Heart left ventricle (tissue), 16 donors: ENCODE results near the gene TGFBR2. TPM values are rescaled to one million over a fixed set of nuclear protein-coding genes. Genes with fewer than 3 reads are reported as not detected.

Source experiments
- ATAC-seq, 4 donors: fragments of 200-7000 bp; cut with Tn5 transposase; one replicate each; pipeline ENCODE4 v1.9.1; 2020 to 2022; ENCODE audit warnings: moderate library complexity in 4 of 4, mild to moderate bottlenecking in 3 of 4, moderate number of reproducible peaks in 1 of 4
- DNase-seq, 5 donors: peaks; one replicate each; pipeline ENCODE4 v3.0.0-alpha.2; 2020
- H3K27ac ChIP-seq, 12 donors: fragments of 200-600 bp; sonication (generic) in 4 of 12; one replicate each; pipeline versions ENCODE4 v1.5.0 to v1.8.0; 2016 to 2022; ENCODE audit warnings: mild to moderate bottlenecking in 2 of 12
- H3K27me3 ChIP-seq, 9 donors: fragments of 200-600 bp; sonication (generic) in 2 of 9; one replicate each; pipeline versions ENCODE4 v1.5.1 to v1.8.0; 2016 to 2022; ENCODE audit warnings: mild to moderate bottlenecking in 3 of 9
- H3K36me3 ChIP-seq, 9 donors: fragments of 200-600 bp; sonication (generic) in 2 of 9; one replicate each; pipeline versions ENCODE4 v1.5.0 to v1.8.0; 2018 to 2022; ENCODE audit warnings: mild to moderate bottlenecking in 2 of 9
- H3K4me1 ChIP-seq, 12 donors: fragments of 200-600 bp; sonication (generic) in 4 of 12; one replicate each; pipeline versions ENCODE4 v1.5.0 to v1.8.0; 2016 to 2022; ENCODE audit warnings: mild to moderate bottlenecking in 3 of 12
- H3K4me3 ChIP-seq, 12 donors: fragments of 200-600 bp; sonication (generic) in 4 of 12; one replicate each; pipeline versions ENCODE4 v1.5.0 to v1.8.0; 2017 to 2022; ENCODE audit warnings: mild to moderate bottlenecking in 9 of 12, moderate library complexity in 4 of 12
- H3K9me3 ChIP-seq, 12 donors: fragments of 200-600 bp; sonication (generic) in 4 of 12; one replicate each; pipeline versions ENCODE4 v1.5.0 to v1.8.0; 2016 to 2022; ENCODE audit warnings: mild to moderate bottlenecking in 1 of 12
- POLR2A ChIP-seq, 2 donors: fragments of 450-650 bp; IDR thresholded peaks; one replicate each; pipeline ENCODE4 v1.6.1; 2017; ENCODE audit warnings: antibody characterized with exemption in 2 of 2, mild to moderate bottlenecking in 2 of 2, moderate library complexity in 2 of 2
- WGBS, 4 donors: extraction: QIAGEN DNeasy Blood & Tissue Kit in 2 of 4; methylation state at CpG; one replicate each; pipeline versions ENCODE4 v1.1.5 to v1.1.7; 2013 to 2018; 5-methylcytosine and 5-hydroxymethylcytosine counted together
- intact Hi-C, 10 donors: fragments of 100-400 bp; cut with DNase I; formaldehyde crosslinking; loops; one replicate each; pipeline versions ENCODE4 v1.11.1 to v1.14.2; 2022
- polyA plus RNA-seq, 2 donors: library from polyadenylated mRNA; stranded (reverse); fragments of 200-250 nt; gene quantifications; one replicate each; pipeline ENCODE4 v1.2.3, GENCODE V29; 2013
- total RNA-seq, 9 donors: library from RNA; depleted of rRNA in 2 of 9; stranded (reverse); fragments of >200 nt in 2 of 9; fragmentation: NEBNext Ultra II Directional in 3 of 9; extraction: Animal tissue kit (Norgen Biotek cat#: 25700) in 3 of 9; gene quantifications; one replicate each; pipeline versions ENCODE4 v1.1.0 to v1.2.4, GENCODE V29; 2016 to 2023
- TF ChIP-seq, protein P1 (sequence below), 12 donors: fragments of 200-600 bp; sonication (generic) in 4 of 12; IDR thresholded peaks; one replicate each; pipeline versions ENCODE4 v1.5.0 to v1.8.0; 2018 to 2022; ENCODE audit warnings: antibody characterized with exemption in 12 of 12, mild to moderate bottlenecking in 5 of 12
- donor health status: ischemic (EF 13 %, LVEDD 7.1; RV severe dilation, severe dysfunction).
- donor health status: healthy with polysubstance abuse.
- donor health status: DM: no; HTN: yes; CAD: no.
- donor health status: DM: no; HTN: no; CAD: no.
- donor health status: ischemic (EF 25% LVEDD 6.9; RV normal size, moderate dysfunction).
- donor health status: ischemic (EF 25% LVEDD 5.7; RV mildly dilated, moderate dysfunction).
- donor health status: healthy.
- donor health status: DM: yes; HTN: yes; CAD: no.
- donor health status: ischemic (EF 35%, LVEDD 5.7; RV mildly dilated, moderate dysfunction).
- donor health status: nonischemic (EF 11% LVEDD 7.7; RV severe dilation, severe dysfunction).
- donor health status: DM: yes; HTN: yes; CAD: no.
- donor health status: PGD.
- donor health status: ischemic (EF 29% LVEDD 5.4; RV normal size, mild dysfunction).
- donor health status: nonischemic (EF 23%, LVEDD 6.1; RV moderate dilation, normal function).

TGFBR2 gene
- total and polyA plus RNA-seq, 11 donors = 13.8 to 217 (median 143) TPM

DNA sequence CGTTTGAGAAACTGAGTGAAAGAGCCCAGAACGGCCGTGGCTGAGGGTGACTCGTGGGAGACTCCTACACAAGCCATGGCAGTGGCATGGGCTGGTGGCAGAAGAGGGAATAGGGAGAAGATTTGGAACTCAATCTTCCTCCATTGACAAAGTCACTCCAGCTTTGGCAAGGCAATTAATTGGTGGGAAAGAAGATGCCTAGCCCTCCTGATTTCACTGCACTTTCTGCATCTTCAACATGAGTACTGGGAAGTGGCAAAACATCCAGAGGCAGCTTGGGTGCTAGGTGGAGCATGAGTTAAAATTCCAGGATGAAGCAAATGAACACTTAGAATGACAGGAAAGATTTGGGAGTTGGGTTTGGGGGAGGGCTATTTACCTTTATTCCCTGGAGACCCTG, 1.4 kb upstream of the TGFBR2 start:
- no peak for TF ChIP-seq POLR2A (IDR thresholded peaks at IDR 0.05)
- TF ChIP-seq, protein P1, sequence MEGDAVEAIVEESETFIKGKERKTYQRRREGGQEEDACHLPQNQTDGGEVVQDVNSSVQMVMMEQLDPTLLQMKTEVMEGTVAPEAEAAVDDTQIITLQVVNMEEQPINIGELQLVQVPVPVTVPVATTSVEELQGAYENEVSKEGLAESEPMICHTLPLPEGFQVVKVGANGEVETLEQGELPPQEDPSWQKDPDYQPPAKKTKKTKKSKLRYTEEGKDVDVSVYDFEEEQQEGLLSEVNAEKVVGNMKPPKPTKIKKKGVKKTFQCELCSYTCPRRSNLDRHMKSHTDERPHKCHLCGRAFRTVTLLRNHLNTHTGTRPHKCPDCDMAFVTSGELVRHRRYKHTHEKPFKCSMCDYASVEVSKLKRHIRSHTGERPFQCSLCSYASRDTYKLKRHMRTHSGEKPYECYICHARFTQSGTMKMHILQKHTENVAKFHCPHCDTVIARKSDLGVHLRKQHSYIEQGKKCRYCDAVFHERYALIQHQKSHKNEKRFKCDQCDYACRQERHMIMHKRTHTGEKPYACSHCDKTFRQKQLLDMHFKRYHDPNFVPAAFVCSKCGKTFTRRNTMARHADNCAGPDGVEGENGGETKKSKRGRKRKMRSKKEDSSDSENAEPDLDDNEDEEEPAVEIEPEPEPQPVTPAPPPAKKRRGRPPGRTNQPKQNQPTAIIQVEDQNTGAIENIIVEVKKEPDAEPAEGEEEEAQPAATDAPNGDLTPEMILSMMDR (IDR thresholded peaks at IDR 0.05) = no peak
- ATAC-seq = no peak
- peaks cover 0 to 71% (median 30%) of the 10 kb centered on the region in 12 donors for H3K4me1 ChIP-seq
- H3K4me3 ChIP-seq = peak overlapping the region in 2 of 12 donors; percentile 9 to 30
- no peak for DNase-seq
- WGBS, 4 donors = 69 to 85% (median 78%) methylated on average over 4 of the region's 4 CpGs
- intact Hi-C loops = loop anchor here in 8 of 10 donors (2.0 to 10.0 kb wide), 15 partner anchors 77 to 408 kb away; no protein-coding TSS in a partner anchor
- H3K27me3 ChIP-seq = no peaks in the 10 kb centered on the region
- no peaks in the 10 kb centered on the region for H3K9me3 ChIP-seq
- H3K27ac ChIP-seq = peak overlapping the region in 9 of 12 donors; percentile 7 to 100 (median 55)
- H3K36me3 ChIP-seq = peaks cover 0 to 4% (median 0%) of the 10 kb centered on the region in 9 donors

- WGBS, 4 donors = 42 to 45% (median 45%) methylated on average over 10 of the region's 10 CpGs
- intact Hi-C loops = loop anchor here in 8 of 10 donors (2.0 to 10.0 kb wide), 16 partner anchors 76 to 409 kb away; no protein-coding TSS in a partner anchor
- TF ChIP-seq POLR2A (IDR thresholded peaks at IDR 0.05) = no peak
- TF ChIP-seq, protein P1 (IDR thresholded peaks at IDR 0.05) = no peak
- Histone ChIP-seq H3K27me3 (no peaks in the 10 kb centered on the region), H3K27ac (peak overlapping the region; percentile 94 to 100 (median 99)), H3K9me3 (no peaks in the 10 kb centered on the region), H3K4me1 (peaks cover 3 to 74% (median 36%) of the 10 kb centered on the region in 12 donors), H3K36me3 (peaks cover 0 to 4% (median 0%) of the 10 kb centered on the region in 9 donors), H3K4me3 (peak overlapping the region; percentile 67 to 98 (median 94))
- no peak for ATAC-seq
- no peak for DNase-seq
Measured at GRCh38 chr3:30605706-30606300, 598 bp upstream of the TGFBR2 start.

DNA sequence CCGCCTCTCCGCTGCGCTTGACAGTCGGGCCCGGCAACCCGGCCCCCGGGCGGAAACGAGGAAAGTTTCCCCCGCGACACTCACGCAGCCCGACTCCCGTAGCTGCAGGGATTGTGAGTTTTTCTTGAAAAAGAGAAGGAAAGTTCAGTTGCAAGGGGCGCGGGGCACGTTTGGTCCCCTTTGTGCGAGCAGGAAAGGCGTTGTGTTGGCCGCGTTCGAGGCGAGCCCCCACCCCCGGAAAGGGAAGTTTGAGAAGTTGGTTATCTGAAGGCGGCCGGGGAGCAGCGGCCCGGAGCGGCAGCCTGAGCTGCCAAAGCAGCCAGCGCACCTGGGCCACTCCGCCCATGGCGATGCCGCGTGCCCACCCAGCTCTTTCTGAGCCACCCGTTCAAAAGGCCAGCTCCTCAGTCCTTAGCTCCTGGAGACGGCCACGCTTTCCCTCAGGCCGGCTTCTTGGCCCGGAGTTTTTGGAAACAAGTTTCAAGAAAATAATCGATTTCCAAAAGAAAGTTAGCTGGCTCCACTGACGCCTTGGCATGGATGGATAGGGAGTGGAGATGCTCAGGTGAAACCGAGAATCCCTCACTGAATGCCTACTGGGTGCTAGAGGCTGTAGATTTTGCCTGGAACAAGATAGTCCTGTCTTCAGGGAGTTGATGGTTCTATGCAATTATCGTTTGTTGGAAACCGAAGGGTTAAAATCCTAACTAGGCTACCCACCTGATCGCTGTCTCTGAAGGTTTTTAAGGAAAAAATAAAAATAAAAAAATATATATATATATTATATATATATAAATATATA, 832 bp downstream of the TGFBR2 start:
- intact Hi-C loops = loop anchor here in 8 of 10 donors (2.0 to 10.0 kb wide), 15 partner anchors 75 to 410 kb away; no protein-coding TSS in a partner anchor
- H3K4me1 ChIP-seq = peaks cover 3 to 81% (median 51%) of the 10 kb centered on the region in 12 donors
- peak; percentile 83 to 89 (median 85) for DNase-seq

More for the DNA sequence above, 832 bp downstream of the TGFBR2 start:
- 2 to 4% (median 3%) methylated on average over 18 to 45 of the region's 45 CpGs for WGBS, 4 donors
- H3K27ac ChIP-seq = peak overlapping the region; percentile 94 to 100 (median 99)
- H3K27me3 ChIP-seq = no peaks in the 10 kb centered on the region
- no peaks in the 10 kb centered on the region for H3K9me3 ChIP-seq
- peak overlapping the region; percentile 67 to 98 (median 94) for H3K4me3 ChIP-seq
- peak in 1 of 2 donors; percentile 43 for TF ChIP-seq POLR2A (IDR thresholded peaks at IDR 0.05)
- TF ChIP-seq, protein P1 (IDR thresholded peaks at IDR 0.05) = no peak
- peaks cover 0 to 4% (median 0%) of the 10 kb centered on the region in 9 donors for H3K36me3 ChIP-seq
- ATAC-seq = peak in 3 of 4 donors; percentile 59 to 66 (median 60)
